HEK293T (cell line): ENCODE results near the gene TIMM9.

Experiments used
- CTCF ChIA-PET: fragments of 350-600 bp; formaldehyde crosslinking; extraction: SDS; loops from one replicate; lab custom pipeline; 2021; ENCODE audit warnings: antibody characterized with exemption, inconsistent platforms; lab: Yijun Ruan, JAX
- POLR2A ChIA-PET: fragments of 350-600 bp; formaldehyde crosslinking; extraction: SDS; loops from one replicate; lab custom pipeline; 2020; ENCODE audit warnings: antibody characterized with exemption, inconsistent platforms; lab: Yijun Ruan, JAX
- DNase-seq: peaks from one replicate; pipeline ENCODE4 v3.0.0; 2012; ENCODE audit warnings: mixed read lengths; ENCODE audit errors: extremely low spot score
- ARNT ChIP-seq: fragments of 450-650 bp; IDR thresholded peaks from 2 replicates; pipeline ENCODE4 v1.6.1; 2017; ENCODE audit warnings: mild to moderate bottlenecking
- BHLHE40 ChIP-seq: fragments of 450-650 bp; IDR thresholded peaks from 2 replicates; pipeline ENCODE4 v1.6.1; 2016; ENCODE audit warnings: mild to moderate bottlenecking, moderate library complexity, borderline replicate concordance
- CTBP1 ChIP-seq: fragments of 450-650 bp; IDR thresholded peaks from 2 replicates; pipeline ENCODE4 v1.6.1; 2016; ENCODE audit warnings: borderline replicate concordance
- ELF4 ChIP-seq: fragments of 450-650 bp; IDR thresholded peaks from 2 replicates; pipeline ENCODE4 v1.6.1; 2017; ENCODE audit warnings: antibody characterized with exemption
- FOXA1 ChIP-seq: fragments of 450-650 bp; IDR thresholded peaks from 2 replicates; pipeline ENCODE4 v1.6.1; 2016; ENCODE audit warnings: mild to moderate bottlenecking
- FOXK2 ChIP-seq: fragments of 450-650 bp; IDR thresholded peaks from 2 replicates; pipeline ENCODE4 v1.6.1; 2016; ENCODE audit warnings: mild to moderate bottlenecking
- FOXM1 ChIP-seq: fragments of 450-650 bp; IDR thresholded peaks from 2 replicates; pipeline ENCODE4 v1.6.1; 2017; ENCODE audit warnings: mild to moderate bottlenecking, borderline replicate concordance
- HDGF ChIP-seq: fragments of 450-650 bp; IDR thresholded peaks from 2 replicates; pipeline ENCODE4 v1.6.1; 2017; ENCODE audit warnings: antibody characterized with exemption, borderline replicate concordance
- L3MBTL2 ChIP-seq: fragments of 450-650 bp; conservative IDR thresholded peaks from 2 replicates; pipeline ENCODE4 v1.6.1; 2016; ENCODE audit warnings: mild to moderate bottlenecking
- LEF1 ChIP-seq: fragments of 450-650 bp; IDR thresholded peaks from 2 replicates; pipeline ENCODE4 v1.6.1; 2017; ENCODE audit warnings: mild to moderate bottlenecking, borderline replicate concordance
- NFRKB ChIP-seq: fragments of 450-650 bp; IDR thresholded peaks from 2 replicates; pipeline ENCODE4 v1.6.1; 2016; ENCODE audit warnings: mild to moderate bottlenecking, moderate library complexity
- SP1 ChIP-seq: fragments of 450-650 bp; IDR thresholded peaks from 2 replicates; pipeline ENCODE4 v1.6.1; 2017
- SUZ12 ChIP-seq: fragments of 450-650 bp; IDR thresholded peaks from 2 replicates; pipeline ENCODE4 v1.6.1; 2016; ENCODE audit warnings: mild to moderate bottlenecking
- TARDBP ChIP-seq: fragments of 450-650 bp; IDR thresholded peaks from 2 replicates; pipeline ENCODE4 v1.6.1; 2016
- ZNF384 ChIP-seq: fragments of 450-650 bp; IDR thresholded peaks from 2 replicates; pipeline ENCODE4 v1.6.1; 2016
- TF ChIP-seq, protein P1 (sequence below): fragments of 450-650 bp; IDR thresholded peaks from 2 replicates; pipeline ENCODE4 v1.6.1; 2016

The TIMM9 gene, protein sequence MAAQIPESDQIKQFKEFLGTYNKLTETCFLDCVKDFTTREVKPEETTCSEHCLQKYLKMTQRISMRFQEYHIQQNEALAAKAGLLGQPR

DNA sequence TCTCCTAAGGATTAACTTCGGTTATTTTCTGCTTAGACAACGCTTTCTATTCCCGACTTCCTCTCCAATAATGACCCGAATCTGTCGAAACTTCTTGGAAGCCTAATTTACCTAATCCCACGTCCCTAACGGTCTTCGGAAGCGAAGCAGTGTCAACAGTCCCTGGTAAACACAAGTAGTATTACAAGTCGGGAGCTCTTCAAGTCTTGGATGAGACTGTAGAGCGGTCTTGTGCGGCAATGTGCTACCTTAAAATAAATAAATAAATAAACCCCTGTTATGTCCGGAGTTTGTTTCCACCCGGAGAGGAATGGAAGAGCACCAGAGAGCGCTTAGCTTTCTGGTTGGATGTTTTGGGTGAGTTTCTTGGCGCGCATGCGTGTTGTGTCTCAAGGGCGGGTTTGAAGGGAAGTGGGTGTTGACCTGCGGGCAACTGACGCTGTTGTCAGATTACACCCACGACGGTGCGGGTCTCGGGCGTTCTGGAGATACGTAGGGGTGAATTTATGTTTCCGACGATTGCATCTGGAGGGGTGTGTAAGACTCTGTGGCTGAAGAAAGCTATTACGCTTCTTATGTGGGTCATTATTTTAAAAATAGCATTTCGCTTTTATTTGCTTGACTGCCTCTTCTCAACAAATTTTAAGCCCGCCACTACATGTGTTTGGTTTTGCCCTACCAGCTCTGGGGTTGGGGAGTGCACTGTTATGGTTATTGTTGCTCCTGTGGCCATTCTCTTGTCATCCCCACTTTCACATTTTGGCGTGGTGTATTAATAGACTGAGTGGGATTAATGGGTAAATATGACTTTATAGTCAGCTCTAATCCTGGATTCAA, at the start of gene TIMM9, which contains the start of gene KIAA0586:
TSS of gene TIMM9 (minus strand) at position 251 of the 837 bp plus-strand sequence. CDS start 15,586 bp downstream, outside the sequence.
TSS of gene KIAA0586 (plus strand) at position 439 of the 837 bp plus-strand sequence. CDS start 546 bp downstream, outside the sequence.
- TF ChIP-seq ELF4 (peak; percentile 14; the same call in 1 of the 2 replicates), TARDBP (peak; percentile 41; the same call in 1 of the 2 replicates), L3MBTL2 (no peak; the same call in 1 of the 2 replicates), BHLHE40 (no peak), NFRKB (peak; percentile 44; the same call in 1 of the 2 replicates), FOXK2 (peak; percentile 93), CTBP1 (peak; percentile 65)
- TF ChIP-seq, protein P1, sequence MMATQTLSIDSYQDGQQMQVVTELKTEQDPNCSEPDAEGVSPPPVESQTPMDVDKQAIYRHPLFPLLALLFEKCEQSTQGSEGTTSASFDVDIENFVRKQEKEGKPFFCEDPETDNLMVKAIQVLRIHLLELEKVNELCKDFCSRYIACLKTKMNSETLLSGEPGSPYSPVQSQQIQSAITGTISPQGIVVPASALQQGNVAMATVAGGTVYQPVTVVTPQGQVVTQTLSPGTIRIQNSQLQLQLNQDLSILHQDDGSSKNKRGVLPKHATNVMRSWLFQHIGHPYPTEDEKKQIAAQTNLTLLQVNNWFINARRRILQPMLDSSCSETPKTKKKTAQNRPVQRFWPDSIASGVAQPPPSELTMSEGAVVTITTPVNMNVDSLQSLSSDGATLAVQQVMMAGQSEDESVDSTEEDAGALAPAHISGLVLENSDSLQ = peak; percentile 53
- ChIA-PET POLR2A (interaction anchor here (0.9 to 1.5 kb wide), 7 partner anchors 10 to 331 kb away, joined by 3 to 14 read pairs (median 4); partner anchors contain the start of genes ARID4A and DACT1), CTCF (no interaction called here)
- peak; percentile 95 for DNase-seq

DNA sequence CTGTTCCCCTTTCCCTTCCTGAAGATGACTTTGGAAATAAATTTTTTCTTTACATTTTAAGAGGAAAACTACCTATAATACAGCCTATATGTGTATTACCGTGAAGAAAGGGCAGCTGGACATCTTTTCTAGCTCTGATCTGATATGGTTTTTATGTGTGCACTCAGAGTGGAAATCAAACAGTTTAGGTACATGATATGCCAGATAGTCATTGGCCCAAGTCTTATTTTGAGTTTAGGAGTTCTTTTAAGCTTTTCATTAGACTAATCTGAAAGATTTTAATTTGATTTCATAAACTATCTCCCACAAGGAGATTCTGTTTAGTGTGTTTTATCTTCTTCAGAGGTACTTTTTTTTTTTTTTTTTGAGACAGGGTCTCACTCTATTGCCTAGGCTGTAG, 49.0 kb upstream of the TIMM9 start:
- ChIA-PET CTCF (interaction anchor here (0.6 to 0.8 kb wide), 2 partner anchors 21 to 28 kb away, joined by 3 read pairs; no protein-coding TSS in a partner anchor), POLR2A (no interaction called here)
- no peak for DNase-seq
- TF ChIP-seq NFRKB (no peak), SUZ12 (no peak), BHLHE40 (no peak), TARDBP (no peak), LEF1 (no peak), CTBP1 (no peak)

DNA sequence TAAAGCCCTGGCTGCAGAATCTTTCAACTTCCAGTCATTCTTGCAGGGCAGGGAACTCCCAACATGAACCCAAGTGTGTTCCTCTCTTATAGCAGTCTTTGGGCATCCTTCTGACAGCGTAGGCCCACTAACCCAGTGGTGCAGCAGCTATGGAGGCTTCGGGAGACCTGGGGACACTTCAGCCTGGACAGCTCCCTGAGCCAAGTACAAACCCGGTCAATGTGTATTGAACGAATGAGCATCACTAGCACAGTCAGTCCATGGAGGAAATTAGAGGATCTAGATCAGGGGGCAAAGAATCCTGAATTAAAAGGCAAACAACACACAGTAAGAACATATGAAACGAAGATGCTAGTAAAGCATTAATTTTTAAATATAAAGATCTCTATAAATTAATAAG, 42.0 kb upstream of the TIMM9 start:
- ChIA-PET CTCF (no interaction called here), POLR2A (no interaction called here)
- TF ChIP-seq FOXA1 (no peak), NFRKB (no peak), ARNT (no peak), FOXM1 (no peak), CTBP1 (no peak), BHLHE40 (no peak), L3MBTL2 (no peak), TARDBP (no peak), SUZ12 (no peak), LEF1 (no peak), ZNF384 (no peak), HDGF (no peak)
- TF ChIP-seq, protein P1 = no peak
- DNase-seq = no peak

DNA sequence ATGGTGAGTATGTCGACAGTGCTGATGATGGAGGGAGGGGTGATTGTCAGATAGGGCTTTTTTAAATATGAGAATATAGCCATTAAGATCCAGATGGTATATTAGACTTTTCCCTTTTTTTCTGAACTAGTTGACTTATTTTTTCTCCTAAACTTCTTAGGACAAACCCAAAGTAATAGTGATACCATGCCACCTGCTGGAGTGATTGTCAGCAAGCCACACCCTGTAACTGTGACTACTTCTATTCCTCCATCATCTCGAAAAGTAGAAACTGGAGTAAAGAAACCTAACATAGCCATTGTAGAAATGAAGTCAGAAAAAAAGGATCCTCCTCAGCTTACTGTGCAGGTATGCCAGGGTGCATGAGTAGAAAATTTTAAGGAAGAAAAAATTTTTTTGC, 40.2 kb upstream of the TIMM9 start:
- POLR2A ChIA-PET = no interaction called here
- TF ChIP-seq CTBP1 (no peak), SUZ12 (no peak), SP1 (no peak), TARDBP (no peak), FOXK2 (no peak), L3MBTL2 (no peak), HDGF (no peak), ELF4 (no peak), LEF1 (no peak)

DNA sequence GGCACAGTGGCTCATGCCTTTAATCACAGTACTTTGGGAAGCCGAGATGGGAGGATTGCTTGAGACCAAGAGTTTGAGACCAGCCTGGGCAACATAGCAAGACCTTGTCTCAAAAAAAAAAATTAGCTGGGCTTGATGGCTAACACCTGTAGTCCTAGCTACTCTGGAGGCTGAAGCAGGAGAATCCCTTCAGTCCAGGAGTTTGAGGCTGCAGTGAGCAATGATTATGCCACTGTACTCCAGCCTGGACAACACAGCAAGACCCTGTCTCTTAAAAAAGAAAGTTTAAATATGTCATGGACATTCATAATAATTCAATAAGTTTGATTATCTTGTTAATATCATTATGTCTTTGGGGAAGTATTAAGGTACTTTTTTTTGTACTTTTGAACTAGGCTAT, 39.1 kb upstream of the TIMM9 start:
- POLR2A ChIA-PET = no interaction called here
- CTCF ChIA-PET = no interaction called here
- no peak for DNase-seq
- no peak for TF ChIP-seq ARNT
- TF ChIP-seq CTBP1 = no peak
- TF ChIP-seq L3MBTL2 = no peak
- TF ChIP-seq SP1 = no peak
- TF ChIP-seq HDGF = no peak
- TF ChIP-seq SUZ12 = no peak
- TF ChIP-seq ZNF384 = no peak
- TF ChIP-seq BHLHE40 = no peak

More for the DNA sequence above, 40.2 kb upstream of the TIMM9 start:
- DNase-seq = no peak
- CTCF ChIA-PET = no interaction called here

DNA sequence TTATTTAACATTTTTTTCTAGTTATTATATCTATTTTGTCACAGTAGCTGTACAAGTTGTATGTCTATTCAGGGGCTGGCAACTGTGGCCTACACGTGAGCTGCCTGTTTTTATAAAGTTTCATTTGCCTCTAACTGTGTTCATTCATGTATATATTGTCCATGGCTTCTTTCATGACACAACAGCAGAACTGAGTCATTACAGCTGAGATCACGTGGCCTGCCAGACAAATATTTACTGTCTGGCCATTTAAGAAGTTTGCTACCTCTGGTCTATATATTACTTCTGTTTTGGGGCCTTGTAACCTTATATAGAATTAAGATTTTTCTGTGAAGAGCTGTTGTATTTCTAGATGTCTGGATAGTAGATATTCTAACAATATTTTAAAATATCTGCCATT, 38.1 kb upstream of the TIMM9 start:
- TF ChIP-seq L3MBTL2 (no peak), FOXA1 (no peak), NFRKB (no peak), ZNF384 (no peak), ELF4 (no peak), BHLHE40 (no peak), CTBP1 (no peak), ARNT (no peak), SUZ12 (no peak), HDGF (no peak), FOXK2 (no peak), FOXM1 (no peak), SP1 (no peak), LEF1 (no peak)
- TF ChIP-seq, protein P1 = no peak
- no peak for DNase-seq
- ChIA-PET CTCF (no interaction called here), POLR2A (no interaction called here)
